CD4-positive, alpha-beta memory T cell (primary cell): ENCODE data around the gene MYOZ2. TPM values are rescaled to one million over a fixed set of nuclear protein-coding genes. Genes with fewer than 3 reads are reported as not detected.

ENCODE experiments used
- CTCF ChIA-PET: fragments of 350-600 bp; sonication (Branson Sonifier 250); formaldehyde crosslinking; loops from one replicate; lab custom pipeline; 2021; ENCODE audit warnings: inconsistent platforms; ENCODE audit not compliant: partially characterized antibody; lab: Charles Lee
- POLR2A ChIA-PET: fragments of 350-600 bp; sonication (Branson Sonifier 250); formaldehyde crosslinking; loops from one replicate; lab custom pipeline; 2021; ENCODE audit not compliant: partially characterized antibody; lab: Charles Lee
- DNase-seq, 5 donors: peaks; one replicate each; pipeline versions ENCODE4 v3.0.0 to v3.0.0-alpha.2; 2020 to 2022; ENCODE audit warnings: mixed read lengths in 1 of 5
- H3K27ac ChIP-seq: one replicate; pipeline ENCODE4 v1.7.0; 2013; ENCODE audit warnings: low read depth, low read length
- H3K27me3 ChIP-seq: 2 replicates; pipeline ENCODE4 v1.7.0; 2013; ENCODE audit warnings: mild to moderate bottlenecking, low read length, moderate library complexity; ENCODE audit not compliant: insufficient read depth
- H3K36me3 ChIP-seq: 2 replicates; pipeline ENCODE4 v1.7.0; 2013; ENCODE audit warnings: mild to moderate bottlenecking, low read length, moderate library complexity; ENCODE audit not compliant: insufficient read depth
- H3K4me1 ChIP-seq: 2 replicates; pipeline ENCODE4 v1.7.0; 2013; ENCODE audit warnings: mild to moderate bottlenecking, low read length, moderate library complexity; ENCODE audit not compliant: insufficient read depth
- H3K4me3 ChIP-seq, 2 donors: one replicate each; pipeline ENCODE4 v1.7.0; 2013; ENCODE audit warnings: low read length in 2 of 2, mild to moderate bottlenecking in 1 of 2
- H3K9me3 ChIP-seq, 2 donors: one replicate each; pipeline ENCODE4 v1.7.0; 2013; ENCODE audit warnings: low read length in 2 of 2, control low read depth in 1 of 2; ENCODE audit not compliant: control insufficient read depth in 1 of 2
- H3K27ac Mint-ChIP-seq, 7 donors: one replicate each; pipeline ENCODE4 v1.8.0; 2020 to 2021; ENCODE audit warnings: mixed read lengths in 7 of 7, mild to moderate bottlenecking in 6 of 7, inconsistent platforms in 3 of 7, moderate library complexity in 3 of 7
- H3K27me3 Mint-ChIP-seq, 2 donors: one replicate each; pipeline ENCODE4 v1.8.0; 2020 to 2021; ENCODE audit warnings: mixed read lengths in 2 of 2
- H3K36me3 Mint-ChIP-seq, 2 donors: one replicate each; pipeline ENCODE4 v1.8.0; 2020 to 2021; ENCODE audit warnings: mixed read lengths in 2 of 2, inconsistent platforms in 1 of 2, mild to moderate bottlenecking in 1 of 2
- H3K4me1 Mint-ChIP-seq, 4 donors: one replicate each; pipeline ENCODE4 v1.8.0; 2020 to 2021; ENCODE audit warnings: mixed read lengths in 4 of 4, mild to moderate bottlenecking in 1 of 4
- H3K4me3 Mint-ChIP-seq, 8 donors: one replicate each; pipeline ENCODE4 v1.8.0; 2020 to 2021; ENCODE audit warnings: mixed read lengths in 8 of 8, mild to moderate bottlenecking in 7 of 8, moderate library complexity in 6 of 8, inconsistent platforms in 3 of 8
- H3K9me3 Mint-ChIP-seq, 8 donors: one replicate each; pipeline ENCODE4 v1.8.0; 2020 to 2021; ENCODE audit warnings: mixed read lengths in 8 of 8, mild to moderate bottlenecking in 5 of 8, inconsistent platforms in 3 of 8, moderate library complexity in 1 of 8
- intact Hi-C: fragments of 100-400 bp; cut with micrococcal nuclease; formaldehyde crosslinking; loops from one replicate; pipeline ENCODE4 v1.15.1; 2023
- polyA plus RNA-seq, 2 donors: library from polyadenylated mRNA; unstranded; fragments of 300-500 nt; fragmentation: Illumina TruSeq; gene quantifications; one replicate each; pipeline ENCODE4 v1.2.3, GENCODE V29; 2021
- total RNA-seq, 2 experiments: library from RNA; stranded (reverse); gene quantifications; one replicate each; pipeline ENCODE4 v1.2.3, GENCODE V29; 2021

MYOZ2 gene
- total and polyA plus RNA-seq, 4 experiments from 2014 or later = not detected

GRCh38 chr4:119099227-119099810 lies 36.3 kb upstream of the MYOZ2 start:
- peaks cover 5 to 10% (median 7%) of the 10 kb centered on the region in 4 donors for H3K4me1 Mint-ChIP-seq
- no peaks in the 10 kb centered on the region for H3K36me3 Mint-ChIP-seq
- H3K27ac ChIP-seq = no peak overlapping the region
- H3K4me1 ChIP-seq = no peaks in the 10 kb centered on the region
- no peak overlapping the region for H3K4me3 ChIP-seq
- POLR2A ChIA-PET = no interaction called here
- DNase-seq = no peak
- intact Hi-C loops = no loop called here
- H3K27me3 ChIP-seq = no peaks in the 10 kb centered on the region
- H3K9me3 ChIP-seq = no peaks in the 10 kb centered on the region
- H3K27me3 Mint-ChIP-seq = peaks cover 3 to 11% of the 10 kb centered on the region in 2 donors
- no peak overlapping the region for H3K27ac Mint-ChIP-seq
- no peak overlapping the region for H3K4me3 Mint-ChIP-seq
- no peaks in the 10 kb centered on the region for H3K9me3 Mint-ChIP-seq
- CTCF ChIA-PET = interaction anchor here (1.0 kb wide), 1 partner anchor 12 kb away, joined by 3 read pairs; no protein-coding TSS in a partner anchor
- no peaks in the 10 kb centered on the region for H3K36me3 ChIP-seq

DNA sequence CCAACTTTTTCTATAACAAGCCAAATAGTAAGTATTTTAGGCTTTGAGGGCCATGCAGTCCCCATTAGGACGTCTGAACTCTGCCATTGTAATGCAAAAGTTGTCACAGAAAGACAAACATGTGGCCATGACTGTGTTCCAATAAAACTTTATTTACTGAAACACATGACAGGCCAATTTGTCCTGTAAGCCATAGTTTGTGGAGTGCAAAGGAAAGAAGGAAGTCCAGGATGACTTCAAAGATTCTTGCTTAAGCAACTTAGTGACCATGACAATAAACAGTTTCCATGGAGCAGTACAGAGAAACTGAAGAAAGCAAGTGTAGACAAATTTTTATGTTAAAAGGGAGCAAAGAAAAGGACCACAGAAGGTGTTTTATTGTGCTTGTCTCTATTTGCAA lies 35.0 kb upstream of the MYOZ2 start:
- intact Hi-C loops = no loop called here
- no peak for DNase-seq
- H3K27me3 Mint-ChIP-seq = peaks cover 3% of the 10 kb centered on the region in 2 donors
- Histone ChIP-seq H3K36me3 (no peaks in the 10 kb centered on the region), H3K4me3 (no peak overlapping the region), H3K27ac (no peak overlapping the region), H3K27me3 (no peaks in the 10 kb centered on the region), H3K9me3 (no peaks in the 10 kb centered on the region), H3K4me1 (no peaks in the 10 kb centered on the region)
- POLR2A ChIA-PET = no interaction called here
- H3K4me3 Mint-ChIP-seq = no peak overlapping the region
- CTCF ChIA-PET = no interaction called here
- no peaks in the 10 kb centered on the region for H3K9me3 Mint-ChIP-seq
- H3K27ac Mint-ChIP-seq = no peak overlapping the region
- peaks cover 5 to 8% (median 7%) of the 10 kb centered on the region in 4 donors for H3K4me1 Mint-ChIP-seq
- no peaks in the 10 kb centered on the region for H3K36me3 Mint-ChIP-seq

- Mint-ChIP-seq H3K36me3 (no peaks in the 10 kb centered on the region), H3K27me3 (peaks cover 2 to 4% of the 10 kb centered on the region in 2 donors), H3K27ac (no peak overlapping the region), H3K4me3 (no peak overlapping the region), H3K9me3 (no peaks in the 10 kb centered on the region), H3K4me1 (peaks cover 0 to 4% (median 2%) of the 10 kb centered on the region in 4 donors)
- no peak for DNase-seq
- H3K27me3 ChIP-seq = no peaks in the 10 kb centered on the region
- H3K4me3 ChIP-seq = no peak overlapping the region
- ChIA-PET POLR2A (no interaction called here), CTCF (interaction anchor here (0.8 to 0.9 kb wide), 2 partner anchors 15 to 62 kb away, joined by 3 read pairs; no protein-coding TSS in a partner anchor)
- no peak overlapping the region for H3K27ac ChIP-seq
- no peaks in the 10 kb centered on the region for H3K9me3 ChIP-seq
- intact Hi-C loops = no loop called here
- no peaks in the 10 kb centered on the region for H3K4me1 ChIP-seq
- H3K36me3 ChIP-seq = no peaks in the 10 kb centered on the region
These were observed 32.4 kb upstream of the MYOZ2 start for GRCh38 chr4:119103263-119103662.

- CTCF ChIA-PET = no interaction called here
- no peaks in the 10 kb centered on the region for H3K4me1 ChIP-seq
- H3K27ac ChIP-seq = no peak overlapping the region
- no peaks in the 10 kb centered on the region for H3K9me3 Mint-ChIP-seq
- intact Hi-C loops = no loop called here
- DNase-seq = no peak
- H3K27ac Mint-ChIP-seq = no peak overlapping the region
- no peaks in the 10 kb centered on the region for H3K9me3 ChIP-seq
- no peaks in the 10 kb centered on the region for H3K36me3 Mint-ChIP-seq
- H3K27me3 ChIP-seq = no peaks in the 10 kb centered on the region
- no peaks in the 10 kb centered on the region for H3K36me3 ChIP-seq
- POLR2A ChIA-PET = no interaction called here
- H3K4me3 ChIP-seq = no peak overlapping the region
- no peak overlapping the region for H3K4me3 Mint-ChIP-seq
- H3K27me3 Mint-ChIP-seq = peaks cover 2 to 4% of the 10 kb centered on the region in 2 donors
- peaks cover 0 to 4% (median 2%) of the 10 kb centered on the region in 4 donors for H3K4me1 Mint-ChIP-seq
These were observed 30.9 kb upstream of the MYOZ2 start for GRCh38 chr4:119104644-119105273.

DNA sequence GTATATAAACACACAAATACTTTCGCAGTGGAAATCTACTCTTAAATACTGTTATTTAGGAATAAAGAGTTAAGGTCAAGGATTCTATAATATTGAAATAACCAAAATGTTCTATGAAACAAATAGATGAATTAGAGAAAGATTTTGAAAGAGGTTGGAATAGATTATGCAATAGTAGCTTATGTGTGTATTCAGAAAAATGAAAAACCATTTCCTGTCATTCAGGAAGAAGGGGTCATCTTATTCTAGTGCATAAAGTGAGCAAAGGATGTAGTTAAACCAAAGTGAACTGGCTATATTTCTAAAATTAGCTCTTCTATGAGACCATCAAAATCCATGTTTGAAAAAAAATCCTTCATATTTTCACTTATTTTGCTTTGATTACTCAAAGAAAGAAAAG lies 30.0 kb upstream of the MYOZ2 start:
- H3K4me3 ChIP-seq = no peak overlapping the region
- no peak overlapping the region for H3K27ac ChIP-seq
- intact Hi-C loops = no loop called here
- CTCF ChIA-PET = no interaction called here
- H3K27me3 ChIP-seq = no peaks in the 10 kb centered on the region
- no peaks in the 10 kb centered on the region for H3K36me3 ChIP-seq
- no peaks in the 10 kb centered on the region for H3K36me3 Mint-ChIP-seq
- H3K9me3 Mint-ChIP-seq = no peaks in the 10 kb centered on the region
- peaks cover 0 to 1% of the 10 kb centered on the region in 2 donors for H3K27me3 Mint-ChIP-seq
- no peaks in the 10 kb centered on the region for H3K4me1 ChIP-seq
- peaks cover 0 to 4% (median 2%) of the 10 kb centered on the region in 4 donors for H3K4me1 Mint-ChIP-seq
- no peak overlapping the region for H3K27ac Mint-ChIP-seq
- no peak for DNase-seq
- POLR2A ChIA-PET = no interaction called here
- H3K9me3 ChIP-seq = no peaks in the 10 kb centered on the region
- no peak overlapping the region for H3K4me3 Mint-ChIP-seq

GRCh38 chr4:119106036-119107000 lies 29.3 kb upstream of the MYOZ2 start:
- POLR2A ChIA-PET = no interaction called here
- no peaks in the 10 kb centered on the region for H3K27me3 ChIP-seq
- Mint-ChIP-seq H3K27me3 (peaks cover 0 to 1% of the 10 kb centered on the region in 2 donors), H3K4me1 (peaks cover 0 to 4% (median 2%) of the 10 kb centered on the region in 4 donors), H3K4me3 (no peak overlapping the region), H3K9me3 (no peaks in the 10 kb centered on the region), H3K27ac (no peak overlapping the region), H3K36me3 (no peaks in the 10 kb centered on the region)
- intact Hi-C loops = no loop called here
- no peak overlapping the region for H3K27ac ChIP-seq
- CTCF ChIA-PET = no interaction called here
- H3K4me3 ChIP-seq = no peak overlapping the region
- DNase-seq = no peak
- no peaks in the 10 kb centered on the region for H3K36me3 ChIP-seq
- no peaks in the 10 kb centered on the region for H3K4me1 ChIP-seq
- no peaks in the 10 kb centered on the region for H3K9me3 ChIP-seq

- Histone ChIP-seq H3K4me3 (no peak overlapping the region), H3K9me3 (no peaks in the 10 kb centered on the region), H3K27ac (no peak overlapping the region), H3K36me3 (no peaks in the 10 kb centered on the region), H3K4me1 (no peaks in the 10 kb centered on the region), H3K27me3 (no peaks in the 10 kb centered on the region)
- CTCF ChIA-PET = no interaction called here
- intact Hi-C loops = no loop called here
- peaks cover 1 to 2% of the 10 kb centered on the region in 2 donors for H3K27me3 Mint-ChIP-seq
- H3K4me1 Mint-ChIP-seq = peaks cover 3 to 6% (median 4%) of the 10 kb centered on the region in 4 donors
- H3K27ac Mint-ChIP-seq = no peak overlapping the region
- no peaks in the 10 kb centered on the region for H3K36me3 Mint-ChIP-seq
- H3K9me3 Mint-ChIP-seq = no peaks in the 10 kb centered on the region
- DNase-seq = no peak
- POLR2A ChIA-PET = interaction anchor here (0.7 kb wide), 1 partner anchor 31 kb away, joined by 6 read pairs; no protein-coding TSS in a partner anchor
- H3K4me3 Mint-ChIP-seq = no peak overlapping the region
These were observed 25.5 kb upstream of the MYOZ2 start for GRCh38 chr4:119110121-119110520.
